Activated CD4-positive, alpha-beta T cell treated with anti-CD3 and anti-CD28 coated beads, Interleukin-2, amount 10 ng/mL, durations not matched to agents 24 days and 14 days (primary cell): ENCODE measurements around the gene ALK. TPM values are rescaled to one million over a fixed set of nuclear protein-coding genes. Genes with fewer than 3 reads are reported as not detected.

Experiments used
- DNase-seq: peaks from one replicate; pipeline ENCODE4 v3.0.0; 2022
- H3K27ac Mint-ChIP-seq: one replicate; pipeline ENCODE4 v1.8.0; 2022; ENCODE audit warnings: mild to moderate bottlenecking, mixed read lengths
- H3K27me3 Mint-ChIP-seq: one replicate; pipeline ENCODE4 v1.8.0; 2022; ENCODE audit warnings: mixed read lengths
- H3K36me3 Mint-ChIP-seq: one replicate; pipeline ENCODE4 v1.8.0; 2022; ENCODE audit warnings: low read depth, mild to moderate bottlenecking, mixed read lengths
- H3K4me1 Mint-ChIP-seq: one replicate; pipeline ENCODE4 v1.8.0; 2021; ENCODE audit warnings: mixed read lengths
- H3K4me3 Mint-ChIP-seq: one replicate; pipeline ENCODE4 v1.8.0; 2022; ENCODE audit warnings: mild to moderate bottlenecking, moderate library complexity, mixed read lengths
- H3K9me3 Mint-ChIP-seq: one replicate; pipeline ENCODE4 v1.8.0; 2021; ENCODE audit warnings: mixed read lengths
- intact Hi-C: fragments of 100-400 bp; cut with micrococcal nuclease; formaldehyde crosslinking; loops from one replicate; pipeline ENCODE4 v1.15.1; 2023
- total RNA-seq: library from RNA; stranded (reverse); gene quantifications from 2 replicates; pipeline ENCODE4 v1.2.3, GENCODE V29; 2022

The ALK gene
- total RNA-seq, 1 donor from 2014 or later, result not detected

GRCh38 chr2:29586919-29587318 lies 334.5 kb downstream of the ALK start:
- DNase-seq, result no peak
- no peak overlapping the region for H3K4me3 Mint-ChIP-seq
- H3K27ac Mint-ChIP-seq, result no peak overlapping the region
- intact Hi-C loops, result no loop called here
- no peaks in the 10 kb centered on the region for H3K36me3 Mint-ChIP-seq
- no peaks in the 10 kb centered on the region for H3K9me3 Mint-ChIP-seq
- peaks cover 1% of the 10 kb centered on the region for H3K27me3 Mint-ChIP-seq
- no peaks in the 10 kb centered on the region for H3K4me1 Mint-ChIP-seq

GRCh38 chr2:29583548-29584156 lies 337.7 kb downstream of the ALK start:
- no peaks in the 10 kb centered on the region for H3K4me1 Mint-ChIP-seq
- no peaks in the 10 kb centered on the region for H3K36me3 Mint-ChIP-seq
- intact Hi-C loops, result no loop called here

GRCh38 chr2:29583104-29583503 lies 338.3 kb downstream of the ALK start:
- Mint-ChIP-seq H3K4me1 (no peaks in the 10 kb centered on the region), H3K27ac (no peak overlapping the region), H3K9me3 (no peaks in the 10 kb centered on the region), H3K36me3 (no peaks in the 10 kb centered on the region), H3K4me3 (no peak overlapping the region), H3K27me3 (peaks cover 1% of the 10 kb centered on the region)
- DNase-seq, result no peak
- intact Hi-C loops, result no loop called here

More at GRCh38 chr2:29583548-29584156, 337.7 kb downstream of the ALK start:
- peaks cover 1% of the 10 kb centered on the region for H3K27me3 Mint-ChIP-seq
- no peak overlapping the region for H3K27ac Mint-ChIP-seq
- H3K4me3 Mint-ChIP-seq, result no peak overlapping the region
- no peaks in the 10 kb centered on the region for H3K9me3 Mint-ChIP-seq
- DNase-seq, result no peak

- no peak overlapping the region for H3K4me3 Mint-ChIP-seq
- peaks cover 1% of the 10 kb centered on the region for H3K27me3 Mint-ChIP-seq
These were observed 339.3 kb downstream of the ALK start for GRCh38 chr2:29582062-29582461.

GRCh38 chr2:29580223-29580622 lies 341.2 kb downstream of the ALK start:
- H3K27ac Mint-ChIP-seq, result no peak overlapping the region
- no peak overlapping the region for H3K4me3 Mint-ChIP-seq
- peaks cover 1% of the 10 kb centered on the region for H3K27me3 Mint-ChIP-seq
- intact Hi-C loops, result no loop called here
- H3K9me3 Mint-ChIP-seq, result no peaks in the 10 kb centered on the region
- no peaks in the 10 kb centered on the region for H3K36me3 Mint-ChIP-seq
- no peaks in the 10 kb centered on the region for H3K4me1 Mint-ChIP-seq
- no peak for DNase-seq

More at GRCh38 chr2:29582062-29582461, 339.3 kb downstream of the ALK start:
- intact Hi-C loops, result no loop called here
- no peaks in the 10 kb centered on the region for H3K4me1 Mint-ChIP-seq
- H3K9me3 Mint-ChIP-seq, result no peaks in the 10 kb centered on the region
- H3K36me3 Mint-ChIP-seq, result no peaks in the 10 kb centered on the region
- H3K27ac Mint-ChIP-seq, result no peak overlapping the region
- no peak for DNase-seq

GRCh38 chr2:29579495-29580169 lies 341.8 kb downstream of the ALK start:
- Mint-ChIP-seq H3K27me3 (peaks cover 1% of the 10 kb centered on the region), H3K9me3 (no peaks in the 10 kb centered on the region), H3K27ac (no peak overlapping the region), H3K4me1 (no peaks in the 10 kb centered on the region), H3K4me3 (no peak overlapping the region), H3K36me3 (no peaks in the 10 kb centered on the region)
- intact Hi-C loops, result no loop called here
- DNase-seq, result no peak

- intact Hi-C loops, result no loop called here
- no peak for DNase-seq
- H3K4me1 Mint-ChIP-seq, result no peaks in the 10 kb centered on the region
These were observed 343.2 kb downstream of the ALK start for GRCh38 chr2:29578084-29578598.

GRCh38 chr2:29576231-29576630 lies 345.2 kb downstream of the ALK start:
- intact Hi-C loops, result no loop called here
- Mint-ChIP-seq H3K4me1 (no peaks in the 10 kb centered on the region), H3K36me3 (no peaks in the 10 kb centered on the region), H3K9me3 (no peaks in the 10 kb centered on the region), H3K27me3 (no peaks in the 10 kb centered on the region), H3K4me3 (no peak overlapping the region), H3K27ac (no peak overlapping the region)
- no peak for DNase-seq

More at GRCh38 chr2:29578084-29578598, 343.2 kb downstream of the ALK start:
- Mint-ChIP-seq H3K4me3 (no peak overlapping the region), H3K27ac (no peak overlapping the region), H3K27me3 (peaks cover 1% of the 10 kb centered on the region), H3K9me3 (no peaks in the 10 kb centered on the region), H3K36me3 (no peaks in the 10 kb centered on the region)

GRCh38 chr2:29575370-29575890 lies 346.0 kb downstream of the ALK start:
- H3K27ac Mint-ChIP-seq, result no peak overlapping the region
- no peak for DNase-seq
- H3K4me1 Mint-ChIP-seq, result no peaks in the 10 kb centered on the region
- H3K9me3 Mint-ChIP-seq, result no peaks in the 10 kb centered on the region
- no peak overlapping the region for H3K4me3 Mint-ChIP-seq
- no peaks in the 10 kb centered on the region for H3K36me3 Mint-ChIP-seq
- H3K27me3 Mint-ChIP-seq, result no peaks in the 10 kb centered on the region
- intact Hi-C loops, result no loop called here

GRCh38 chr2:29573612-29574011 lies 347.8 kb downstream of the ALK start:
- H3K9me3 Mint-ChIP-seq, result no peaks in the 10 kb centered on the region
- H3K27me3 Mint-ChIP-seq, result no peaks in the 10 kb centered on the region
- H3K36me3 Mint-ChIP-seq, result no peaks in the 10 kb centered on the region
- no peak for DNase-seq
- intact Hi-C loops, result no loop called here
- no peaks in the 10 kb centered on the region for H3K4me1 Mint-ChIP-seq
- H3K27ac Mint-ChIP-seq, result no peak overlapping the region
- H3K4me3 Mint-ChIP-seq, result no peak overlapping the region

- H3K4me3 Mint-ChIP-seq, result no peak overlapping the region
- H3K9me3 Mint-ChIP-seq, result no peaks in the 10 kb centered on the region
These were observed 348.2 kb downstream of the ALK start for GRCh38 chr2:29573147-29573546.

GRCh38 chr2:29570539-29570938 lies 350.8 kb downstream of the ALK start:
- no peaks in the 10 kb centered on the region for H3K4me1 Mint-ChIP-seq
- no peaks in the 10 kb centered on the region for H3K27me3 Mint-ChIP-seq
- no peak overlapping the region for H3K27ac Mint-ChIP-seq

More at GRCh38 chr2:29573147-29573546, 348.2 kb downstream of the ALK start:
- intact Hi-C loops, result no loop called here
- no peaks in the 10 kb centered on the region for H3K4me1 Mint-ChIP-seq
- DNase-seq, result no peak
- H3K27ac Mint-ChIP-seq, result no peak overlapping the region
- H3K36me3 Mint-ChIP-seq, result no peaks in the 10 kb centered on the region
- H3K27me3 Mint-ChIP-seq, result no peaks in the 10 kb centered on the region

GRCh38 chr2:29567906-29568520 lies 353.4 kb downstream of the ALK start:
- intact Hi-C loops, result no loop called here
- Mint-ChIP-seq H3K4me3 (no peak overlapping the region), H3K4me1 (no peaks in the 10 kb centered on the region), H3K27ac (no peak overlapping the region), H3K36me3 (no peaks in the 10 kb centered on the region), H3K27me3 (no peaks in the 10 kb centered on the region), H3K9me3 (no peaks in the 10 kb centered on the region)
- DNase-seq, result no peak

More at GRCh38 chr2:29570539-29570938, 350.8 kb downstream of the ALK start:
- no peak overlapping the region for H3K4me3 Mint-ChIP-seq
- no peaks in the 10 kb centered on the region for H3K9me3 Mint-ChIP-seq
- intact Hi-C loops, result no loop called here
- no peak for DNase-seq
- no peaks in the 10 kb centered on the region for H3K36me3 Mint-ChIP-seq

- Mint-ChIP-seq H3K27me3 (peaks cover 2% of the 10 kb centered on the region), H3K36me3 (no peaks in the 10 kb centered on the region), H3K4me3 (no peak overlapping the region), H3K4me1 (no peaks in the 10 kb centered on the region), H3K9me3 (no peaks in the 10 kb centered on the region), H3K27ac (no peak overlapping the region)
- intact Hi-C loops, result no loop called here
- no peak for DNase-seq
These were observed 357.7 kb downstream of the ALK start for GRCh38 chr2:29563697-29564096.
